Pancreas (tissue), 10 donors: Measurements from ENCODE around the gene SANBR. TPM values are rescaled to one million over a fixed set of nuclear protein-coding genes. Genes with fewer than 3 reads are reported as not detected.

Experiments
- ATAC-seq, 4 donors: fragments of 200-7000 bp; cut with Tn5 transposase; one replicate each; pipeline versions ENCODE4 v1.8.0 to v1.9.1; 2020; ENCODE audit warnings: mild to moderate bottlenecking in 4 of 4, moderate library complexity in 4 of 4
- DNase-seq, 6 donors: peaks; one replicate each; pipeline ENCODE4 v3.0.0-alpha.2; 2020
- FAIRE-seq: peaks from 2 replicates; lab custom pipeline; 2012; peaks lifted over from hg19 to GRCh38; lab: Jason Lieb, UNC
- H3K27ac ChIP-seq, 4 donors: fragments of 200-600 bp; sonication (generic); 1 replicate in 3 of 4; 2 replicates in 1 of 4; pipeline versions ENCODE4 v1.5.0 to v1.8.0; 2020
- H3K27me3 ChIP-seq, 4 donors: fragments of 200-600 bp; one replicate each; pipeline ENCODE4 v1.8.0; 2021
- H3K36me3 ChIP-seq, 3 donors: fragments of 200-600 bp; sonication (generic) in 1 of 3; one replicate each; pipeline versions ENCODE4 v1.5.0 to v1.8.0; 2020 to 2021
- H3K4me1 ChIP-seq, 3 donors: fragments of 200-600 bp; one replicate each; pipeline ENCODE4 v1.8.0; 2021
- H3K4me3 ChIP-seq, 4 donors: fragments of 200-600 bp; sonication (generic) in 2 of 4; one replicate each; pipeline versions ENCODE4 v1.5.0 to v1.8.0; 2020 to 2021
- H3K9me3 ChIP-seq, 4 donors: fragments of 200-600 bp; one replicate each; pipeline ENCODE4 v1.8.0; 2021
- WGBS, 2 donors: extraction: QIAGEN DNeasy Blood & Tissue Kit; methylation state at CpG; one replicate each; pipeline ENCODE4 v1.1.7; 2013; 5-methylcytosine and 5-hydroxymethylcytosine counted together
- intact Hi-C, 3 donors: fragments of 100-400 bp; cut with DNase I; formaldehyde crosslinking; loops; one replicate each; pipeline versions ENCODE4 v1.11.1 to v1.14.2; 2022
- polyA plus RNA-seq, 2 donors: library from polyadenylated mRNA; stranded (reverse); fragments of 200-250 nt; gene quantifications; one replicate each; pipeline ENCODE4 v1.2.3, GENCODE V29; 2013
- total RNA-seq, 6 donors: library from RNA; stranded (reverse); fragmentation: NEBNext Ultra II Directional in 4 of 6; extraction: Animal tissue kit (Norgen Biotek cat#: 25700) in 4 of 6; gene quantifications; one replicate each; pipeline versions ENCODE4 v1.2.1 to v1.2.4, GENCODE V29; 2021 to 2023
- TF ChIP-seq, protein P1 (sequence below), 4 donors: fragments of 200-600 bp; sonication (generic) in 3 of 4; IDR thresholded peaks; one replicate each; pipeline versions ENCODE4 v1.5.0 to v1.8.0; 2021; ENCODE audit warnings: antibody characterized with exemption in 4 of 4
- donor health status: healthy with polysubstance abuse.
- donor health status: DM: no; HTN: no; CAD: no; lungs with moderate emphysema.
- donor health status: DM: no; HTN: no; CAD: no.
- donor health status: control.
- donor health status: control.
- donor health status: Bipolar disorder and iron deficiency.
- donor health status: DM: yes; HTN: yes; CAD: no.
- donor health status: DM: no; HTN: no; CAD: no.
- donor health status: DM: no; HTN: no; CAD: no.
- donor health status: DM: yes; HTN: yes; CAD: no.

Gene SANBR
- total and polyA plus RNA-seq, 8 donors, result 1.7 to 5.1 (median 3.1) TPM

DNA sequence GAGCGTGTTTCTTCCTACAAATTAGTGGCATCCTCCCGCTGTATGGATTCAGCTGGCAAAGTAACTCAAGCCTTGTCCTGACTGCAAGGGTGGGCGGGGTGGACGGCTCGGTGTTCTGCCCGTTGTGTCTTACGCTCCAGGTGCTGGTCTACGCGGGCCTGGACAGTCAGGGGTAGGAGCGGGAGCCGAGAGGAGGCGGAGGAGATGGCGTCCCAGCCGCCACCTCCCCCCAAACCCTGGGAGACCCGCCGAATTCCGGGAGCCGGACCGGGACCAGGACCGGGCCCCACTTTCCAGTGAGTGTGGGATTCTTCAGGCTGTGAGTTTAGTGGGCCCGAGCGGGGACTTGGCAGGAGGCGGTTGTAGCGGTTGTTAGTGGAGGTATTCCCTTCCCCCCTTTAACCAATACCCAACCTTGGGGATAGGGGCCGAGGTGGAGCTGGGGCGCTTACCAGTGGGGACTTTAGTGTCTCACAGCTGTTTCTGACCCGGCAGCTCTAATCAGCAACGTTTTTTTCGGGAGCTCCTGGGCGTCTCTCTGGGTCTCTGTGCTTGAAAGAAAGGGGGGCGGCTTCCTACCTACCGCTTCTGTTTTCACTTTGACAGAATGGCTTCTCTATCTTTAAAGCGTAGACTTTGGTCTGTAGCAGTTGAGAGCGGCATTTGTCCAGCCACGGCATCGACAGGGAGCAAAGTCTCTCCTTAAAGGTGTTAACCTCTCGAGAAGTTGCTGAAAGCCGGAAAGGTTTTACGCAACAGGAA lies 47.9 kb upstream of the SANBR start, which contains the start of the genes PEX13 and PUS10:
Gene PEX13 (plus strand): TSS at position 165 of the 762 bp plus-strand sequence. CDS start 40 bp downstream, at position 205.
Gene PUS10 (minus strand): TSS at position 700 of the 762 bp plus-strand sequence. CDS start 6,365 bp downstream, outside the sequence.
- DNase-seq (peak; percentile 70 to 89 (median 78)), ATAC-seq (peak; percentile 81 to 92 (median 88)), FAIRE-seq (no peak)
- H3K4me3 ChIP-seq, result peak within 1 kb of the TSS; percentile 62 to 77 (median 69)
- peaks cover 0 to 33% (median 32%) of the 10 kb centered on the region in 3 donors for H3K4me1 ChIP-seq
- TF ChIP-seq, protein P1, sequence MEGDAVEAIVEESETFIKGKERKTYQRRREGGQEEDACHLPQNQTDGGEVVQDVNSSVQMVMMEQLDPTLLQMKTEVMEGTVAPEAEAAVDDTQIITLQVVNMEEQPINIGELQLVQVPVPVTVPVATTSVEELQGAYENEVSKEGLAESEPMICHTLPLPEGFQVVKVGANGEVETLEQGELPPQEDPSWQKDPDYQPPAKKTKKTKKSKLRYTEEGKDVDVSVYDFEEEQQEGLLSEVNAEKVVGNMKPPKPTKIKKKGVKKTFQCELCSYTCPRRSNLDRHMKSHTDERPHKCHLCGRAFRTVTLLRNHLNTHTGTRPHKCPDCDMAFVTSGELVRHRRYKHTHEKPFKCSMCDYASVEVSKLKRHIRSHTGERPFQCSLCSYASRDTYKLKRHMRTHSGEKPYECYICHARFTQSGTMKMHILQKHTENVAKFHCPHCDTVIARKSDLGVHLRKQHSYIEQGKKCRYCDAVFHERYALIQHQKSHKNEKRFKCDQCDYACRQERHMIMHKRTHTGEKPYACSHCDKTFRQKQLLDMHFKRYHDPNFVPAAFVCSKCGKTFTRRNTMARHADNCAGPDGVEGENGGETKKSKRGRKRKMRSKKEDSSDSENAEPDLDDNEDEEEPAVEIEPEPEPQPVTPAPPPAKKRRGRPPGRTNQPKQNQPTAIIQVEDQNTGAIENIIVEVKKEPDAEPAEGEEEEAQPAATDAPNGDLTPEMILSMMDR (IDR thresholded peaks at IDR 0.05), result no peak
- H3K9me3 ChIP-seq, result no peaks in the 10 kb centered on the region
- intact Hi-C loops, result no loop called here
- 0% methylated on average over 39 of the region's 39 CpGs for WGBS, 2 donors
- no peaks in the 10 kb centered on the region for H3K27me3 ChIP-seq
- H3K36me3 ChIP-seq, result no peaks in the 10 kb centered on the region
- H3K27ac ChIP-seq, result peak within 1 kb of the TSS; percentile 75 to 91 (median 86)

DNA sequence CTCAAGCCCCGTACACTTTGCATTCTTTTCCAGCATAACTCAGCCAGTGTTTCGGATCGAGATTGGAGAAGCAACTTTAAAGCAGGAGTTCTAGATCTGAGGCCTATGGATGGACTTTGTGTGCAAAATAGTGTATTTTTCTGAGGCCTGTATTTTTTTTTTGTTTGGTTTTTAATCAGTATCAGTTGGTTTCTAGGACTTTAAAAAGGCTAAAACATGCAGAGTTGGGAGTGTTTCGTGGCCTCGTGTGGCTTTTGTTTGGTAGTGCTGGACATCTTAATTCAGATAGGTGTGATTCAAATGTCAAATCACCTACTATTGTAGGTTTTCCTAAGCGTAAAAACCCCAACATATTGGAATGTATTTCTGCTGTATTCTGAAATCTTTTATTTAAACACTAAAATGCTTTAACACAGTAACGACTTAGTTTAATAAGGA lies 47.3 kb upstream of the SANBR start:
- no peaks in the 10 kb centered on the region for H3K27me3 ChIP-seq
- no peak for FAIRE-seq
- intact Hi-C loops, result no loop called here
- H3K4me3 ChIP-seq, result peak overlapping the region; percentile 62 to 77 (median 69)
- H3K27ac ChIP-seq, result peak overlapping the region; percentile 75 to 91 (median 86)
- no peaks in the 10 kb centered on the region for H3K36me3 ChIP-seq
- no peak for ATAC-seq
- H3K4me1 ChIP-seq, result peaks cover 0 to 32% (median 30%) of the 10 kb centered on the region in 3 donors
- DNase-seq, result no peak
- H3K9me3 ChIP-seq, result no peaks in the 10 kb centered on the region
- 0% methylated on average over 7 of the region's 7 CpGs for WGBS, 2 donors
- TF ChIP-seq, protein P1 (IDR thresholded peaks at IDR 0.05), result no peak

DNA sequence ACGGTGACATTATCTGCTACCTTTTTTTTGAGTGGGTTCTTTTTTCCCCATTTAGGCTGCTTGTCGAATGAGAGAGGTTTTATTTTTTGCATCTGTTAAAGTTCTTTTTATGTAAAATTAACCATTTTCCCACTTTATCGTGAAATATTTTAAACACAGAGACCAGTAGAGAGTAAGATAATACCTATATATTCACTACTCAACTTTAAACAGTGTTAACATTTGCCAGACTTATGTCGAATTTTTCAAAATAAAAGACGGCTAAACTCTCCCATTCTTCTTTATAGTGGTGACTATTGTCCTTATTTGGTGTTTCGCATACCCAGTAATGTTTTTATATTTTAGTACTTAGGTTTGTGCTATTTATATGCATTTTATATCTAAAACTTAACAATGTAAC lies 46.9 kb upstream of the SANBR start:
- H3K27me3 ChIP-seq, result no peaks in the 10 kb centered on the region
- TF ChIP-seq, protein P1 (IDR thresholded peaks at IDR 0.05), result no peak
- FAIRE-seq, result no peak
- no peak for DNase-seq
- H3K4me3 ChIP-seq, result peak overlapping the region; percentile 62 to 77 (median 69)
- no peaks in the 10 kb centered on the region for H3K9me3 ChIP-seq
- no peaks in the 10 kb centered on the region for H3K36me3 ChIP-seq
- intact Hi-C loops, result no loop called here
- peak overlapping the region in 3 of 4 donors; percentile 85 to 91 (median 86) for H3K27ac ChIP-seq
- peaks cover 0 to 32% (median 29%) of the 10 kb centered on the region in 3 donors for H3K4me1 ChIP-seq
- ATAC-seq, result no peak
- 11 to 13% methylated on average over 6 of the region's 6 CpGs for WGBS, 2 donors

DNA sequence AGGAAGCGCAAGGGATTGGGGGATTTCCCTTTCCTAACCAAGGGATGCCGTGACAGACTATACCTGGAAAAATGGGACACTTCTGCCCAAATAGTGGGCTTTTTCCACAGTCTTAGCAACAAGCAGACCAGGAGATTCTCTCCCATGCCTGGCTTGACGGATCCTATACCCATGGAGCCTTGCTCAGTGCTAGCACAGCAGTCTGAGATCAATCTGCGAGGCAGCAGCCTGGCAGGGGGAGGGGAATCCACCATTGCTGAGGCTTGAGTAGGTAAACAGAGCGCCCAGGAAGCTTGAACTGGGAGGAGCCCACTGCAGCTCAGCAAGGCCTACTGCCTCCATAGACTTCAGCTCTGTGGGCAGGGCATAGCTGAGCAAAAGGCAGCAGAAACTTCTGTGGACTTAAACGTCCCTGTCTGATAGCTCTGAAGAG lies 44.4 kb upstream of the SANBR start:
- Histone ChIP-seq H3K4me3 (no peak overlapping the region), H3K36me3 (no peaks in the 10 kb centered on the region), H3K27me3 (no peaks in the 10 kb centered on the region), H3K27ac (no peak overlapping the region), H3K9me3 (no peaks in the 10 kb centered on the region), H3K4me1 (peaks cover 0 to 16% (median 12%) of the 10 kb centered on the region in 3 donors)
- intact Hi-C loops, result no loop called here
- TF ChIP-seq, protein P1 (IDR thresholded peaks at IDR 0.05), result no peak
- no peak for DNase-seq
- no peak for ATAC-seq
- no peak for FAIRE-seq
- 89 to 90% methylated on average over 6 of the region's 6 CpGs for WGBS, 2 donors
